GM19395 (cell line): ENCODE measurements around the gene MAP3K5.
A peak's percentile ranks its signal among the peaks of the same experiment; 100 is the strongest.

Experiments
- ATAC-seq: cut with Tn5 transposase; IDR thresholded peaks from one replicate; pipeline ENCODE4 v1.9.1; 2021; ENCODE audit warnings: mild to moderate bottlenecking, moderate library complexity; ENCODE audit not compliant: unreplicated experiment

MAP3K5 gene

GRCh38 chr6:136614350-136614749 lies 177.9 kb downstream of the MAP3K5 start:
- ATAC-seq, result no peak

GRCh38 chr6:136613477-136613876 lies 178.8 kb downstream of the MAP3K5 start:
- no peak for ATAC-seq

GRCh38 chr6:136612666-136613389 lies 179.4 kb downstream of the MAP3K5 start:
- no peak for ATAC-seq

GRCh38 chr6:136611746-136612145 lies 180.5 kb downstream of the MAP3K5 start:
- ATAC-seq, result no peak

GRCh38 chr6:136611133-136611532 lies 181.1 kb downstream of the MAP3K5 start:
- ATAC-seq, result no peak

GRCh38 chr6:136609873-136610706 lies 182.2 kb downstream of the MAP3K5 start:
- ATAC-seq, result no peak

- ATAC-seq, result no peak
Observed at GRCh38 chr6:136608991-136609390, 183.3 kb downstream of the MAP3K5 start.

- ATAC-seq, result peak; percentile 91
Observed at GRCh38 chr6:136607932-136608772, 184.1 kb downstream of the MAP3K5 start.

- no peak for ATAC-seq
Observed at GRCh38 chr6:136607204-136607931, 184.9 kb downstream of the MAP3K5 start.

- ATAC-seq, result no peak
Observed at GRCh38 chr6:136604928-136605510, 187.3 kb downstream of the MAP3K5 start.

- ATAC-seq, result no peak
Observed at GRCh38 chr6:136604328-136604825, 187.9 kb downstream of the MAP3K5 start.

- no peak for ATAC-seq
Observed at GRCh38 chr6:136600818-136601217, 191.5 kb downstream of the MAP3K5 start.

- no peak for ATAC-seq
Observed at GRCh38 chr6:136599329-136600011, 192.8 kb downstream of the MAP3K5 start.

- no peak for ATAC-seq
Observed at GRCh38 chr6:136598048-136598447, 194.2 kb downstream of the MAP3K5 start.

- ATAC-seq, result no peak
Observed at GRCh38 chr6:136594671-136595070, 197.6 kb downstream of the MAP3K5 start.

GRCh38 chr6:136593748-136594490 lies 198.4 kb downstream of the MAP3K5 start:
- peak; percentile 96 for ATAC-seq

- ATAC-seq, result no peak
Observed at GRCh38 chr6:136592930-136593673, 199.2 kb downstream of the MAP3K5 start.

- no peak for ATAC-seq
Observed at GRCh38 chr6:136591617-136592016, 200.7 kb downstream of the MAP3K5 start.
